DND-41 (cell line): Measurements from ENCODE around the gene SCEL.

Source experiments
- ATAC-seq: fragments of 200-7000 bp; cut with Tn5 transposase; 3 replicates; pipeline ENCODE4 v1.9.1; 2021; ENCODE audit warnings: low read depth; ENCODE audit not compliant: insufficient read depth
- DNase-seq: peaks from one replicate; pipeline ENCODE4 v3.0.0-alpha.2; 2020
- H2AFZ ChIP-seq: 2 replicates; pipeline ENCODE4 v1.6.0; 2012; ENCODE audit warnings: low read depth, low read length
- H3K27ac ChIP-seq: 2 replicates; pipeline ENCODE4 v1.5.1; 2012; ENCODE audit warnings: low read length, inconsistent platforms
- H3K27me3 ChIP-seq: fragments of 200-600 bp; sonication (generic); 2 replicates; pipeline ENCODE4 v1.6.0; 2012; ENCODE audit warnings: low read length, mild to moderate bottlenecking, inconsistent platforms; ENCODE audit not compliant: insufficient read depth, poor library complexity
- H3K36me3 ChIP-seq: 2 replicates; pipeline ENCODE4 v1.5.1; 2012; ENCODE audit warnings: low read length, inconsistent platforms; ENCODE audit not compliant: insufficient read depth
- H3K4me1 ChIP-seq: 2 replicates; pipeline ENCODE4 v1.5.1; 2012; ENCODE audit warnings: mild to moderate bottlenecking, low read length; ENCODE audit not compliant: insufficient read depth
- H3K4me2 ChIP-seq: 2 replicates; pipeline ENCODE4 v1.6.0; 2012; ENCODE audit warnings: mild to moderate bottlenecking, moderate library complexity, low read length, inconsistent platforms; ENCODE audit not compliant: insufficient read depth
- H3K4me3 ChIP-seq, 2 experiments: fragments of 200-600 bp in 1 of 2; shearing (Covaris generic) in 1 of 2; 2 replicates each; pipeline ENCODE4 v1.5.1; 2012 to 2016; ENCODE audit warnings: inconsistent platforms in 2 of 2, low read length in 2 of 2, mild to moderate bottlenecking in 2 of 2, low read depth in 1 of 2, moderate library complexity in 1 of 2
- H3K79me2 ChIP-seq: 2 replicates; pipeline ENCODE4 v1.6.0; 2012; ENCODE audit warnings: low read length, inconsistent platforms; ENCODE audit not compliant: insufficient read depth
- H3K9ac ChIP-seq: 2 replicates; pipeline ENCODE4 v1.6.0; 2012; ENCODE audit warnings: low read depth, mild to moderate bottlenecking, inconsistent platforms, low read length, moderate library complexity
- H3K9me3 ChIP-seq: 2 replicates; pipeline ENCODE4 v1.5.1; 2012; ENCODE audit warnings: low read length, moderate library complexity, mild to moderate bottlenecking, inconsistent platforms; ENCODE audit not compliant: insufficient read depth, severe bottlenecking
- H4K20me1 ChIP-seq: 2 replicates; pipeline ENCODE4 v1.6.0; 2012; ENCODE audit warnings: low read length; ENCODE audit not compliant: insufficient read depth
- CTCF ChIP-seq: IDR thresholded peaks from 2 replicates; pipeline ENCODE4 v1.5.1; 2012; ENCODE audit warnings: borderline replicate concordance, low read length, moderate library complexity, mild to moderate bottlenecking; ENCODE audit not compliant: poor library complexity, severe bottlenecking; ENCODE audit errors: extremely low read depth
- EZH2 ChIP-seq: IDR thresholded peaks from 3 replicates; pipeline ENCODE4 v1.6.1; 2012; ENCODE audit warnings: borderline replicate concordance, low read depth, mild to moderate bottlenecking, moderate library complexity, low read length, inconsistent platforms; ENCODE audit not compliant: severe bottlenecking

The SCEL gene

GRCh38 chr13:77523834-77524728, 11.4 kb upstream of the SCEL start:
- TF ChIP-seq CTCF, result no peak
- no peak for TF ChIP-seq EZH2
- no peak overlapping the region for H3K9ac ChIP-seq
- no peaks in the 10 kb centered on the region for H3K4me1 ChIP-seq
- no peaks in the 10 kb centered on the region for H4K20me1 ChIP-seq
- H3K36me3 ChIP-seq, result no peaks in the 10 kb centered on the region
- no peak overlapping the region for H3K4me2 ChIP-seq
- no peak overlapping the region for H3K27ac ChIP-seq
- ATAC-seq (no peak), DNase-seq (no peak)
- no peak overlapping the region for H3K4me3 ChIP-seq
- no peaks in the 10 kb centered on the region for H3K79me2 ChIP-seq
- H2AFZ ChIP-seq, result no peak overlapping the region
- peaks cover 3% of the 10 kb centered on the region for H3K27me3 ChIP-seq
- no peaks in the 10 kb centered on the region for H3K9me3 ChIP-seq

- no peak overlapping the region for H3K27ac ChIP-seq
- DNase-seq (no peak), ATAC-seq (no peak)
- no peaks in the 10 kb centered on the region for H3K79me2 ChIP-seq
- peaks cover 7% of the 10 kb centered on the region for H3K27me3 ChIP-seq
- no peaks in the 10 kb centered on the region for H3K9me3 ChIP-seq
- no peaks in the 10 kb centered on the region for H4K20me1 ChIP-seq
- no peak overlapping the region for H3K4me2 ChIP-seq
- no peak overlapping the region for H3K4me3 ChIP-seq
- no peaks in the 10 kb centered on the region for H3K4me1 ChIP-seq
- no peaks in the 10 kb centered on the region for H3K36me3 ChIP-seq
- no peak overlapping the region for H3K9ac ChIP-seq
- TF ChIP-seq CTCF (no peak), EZH2 (no peak)
- H2AFZ ChIP-seq, result no peak overlapping the region
Measured at GRCh38 chr13:77528414-77528813, 7.1 kb upstream of the SCEL start.

GRCh38 chr13:77528834-77529500, 6.5 kb upstream of the SCEL start:
- no peaks in the 10 kb centered on the region for H3K36me3 ChIP-seq
- H3K27ac ChIP-seq, result no peak overlapping the region
- no peak overlapping the region for H2AFZ ChIP-seq
- H3K4me3 ChIP-seq, result no peak overlapping the region
- H3K79me2 ChIP-seq, result no peaks in the 10 kb centered on the region
- H3K27me3 ChIP-seq, result peaks cover 7% of the 10 kb centered on the region
- TF ChIP-seq CTCF, result no peak
- no peak for TF ChIP-seq EZH2
- no peak overlapping the region for H3K9ac ChIP-seq
- no peaks in the 10 kb centered on the region for H3K4me1 ChIP-seq
- DNase-seq (no peak), ATAC-seq (no peak)
- no peaks in the 10 kb centered on the region for H3K9me3 ChIP-seq
- H3K4me2 ChIP-seq, result no peak overlapping the region
- H4K20me1 ChIP-seq, result no peaks in the 10 kb centered on the region
